GM12878 (cell line): ENCODE data around the gene CEP250. TPM values are rescaled to one million over a fixed set of nuclear protein-coding genes. Genes with fewer than 3 reads are reported as not detected.
"Not testable (repeated sequence)": the region's sequence is repeated elsewhere in the genome, so short reads cannot be mapped to it uniquely, and the experiment has no call there.

Source experiments
- ATAC-seq: fragments of 200-7000 bp; cut with Tn5 transposase; 3 replicates; pipeline ENCODE4 v1.9.1; 2020; ENCODE audit warnings: mild to moderate bottlenecking, moderate library complexity
- BruUV-seq: library from RNA; stranded (reverse); fragments of 400-500 nt; replicated peaks from 2 replicates; lab custom pipeline; 2021; lab: Mats Ljungman, UMichigan
- CTCF ChIA-PET: fragments of 300-600 bp; sonication (Branson Sonifier 250); formaldehyde crosslinking; extraction: SDS; loops from one replicate; lab custom pipeline; 2021; ENCODE audit warnings: inconsistent platforms; lab: Yijun Ruan, JAX
- POLR2A ChIA-PET: fragments of 350-600 bp; formaldehyde crosslinking; extraction: SDS; loops from one replicate; lab custom pipeline; 2021; ENCODE audit warnings: inconsistent platforms; lab: Charles Lee
- RAD21 ChIA-PET: fragments of 300-600 bp; sonication (Branson Sonifier 250); formaldehyde crosslinking; loops from one replicate; lab custom pipeline; 2023; ENCODE audit warnings: antibody characterized with exemption; ENCODE audit not compliant: unreplicated experiment; lab: Charles Lee
- SMC1A ChIA-PET: fragments of 300-600 bp; sonication (Branson Sonifier 250); formaldehyde crosslinking; loops from one replicate; lab custom pipeline; 2023; ENCODE audit not compliant: unreplicated experiment, uncharacterized antibody; lab: Charles Lee
- DNase-seq: peaks from one replicate; pipeline ENCODE4 v3.0.0-alpha.2; 2011; ENCODE audit warnings: low read depth, low spot score
- FAIRE-seq: peaks from 3 replicates; lab custom pipeline; 2011; peaks lifted over from hg19 to GRCh38; lab: Jason Lieb, UNC
- H2AFZ ChIP-seq: 2 replicates; pipeline ENCODE4 v1.6.0; 2011; ENCODE audit warnings: low read depth, low read length, control low read depth; ENCODE audit not compliant: control insufficient read depth
- H3K27ac ChIP-seq: 2 replicates; pipeline ENCODE4 v1.5.1; 2011; ENCODE audit warnings: control low read depth; ENCODE audit not compliant: control insufficient read depth, insufficient read depth
- H3K27me3 ChIP-seq, 2 experiments: replicated peaks in 1 of 2; 2 replicates each; pipeline versions ENCODE4 v1.6.0 to v1.6.1; 2011; ENCODE audit warnings: low read length in 1 of 2; ENCODE audit not compliant: control insufficient read depth in 2 of 2, insufficient read depth in 2 of 2
- H3K36me3 ChIP-seq, 2 experiments: 2 replicates each; pipeline ENCODE4 v1.5.1; 2011; ENCODE audit warnings: low read length in 1 of 2; ENCODE audit not compliant: control insufficient read depth in 2 of 2, insufficient read depth in 2 of 2
- H3K4me1 ChIP-seq: 2 replicates; pipeline ENCODE4 v1.6.1; 2011; ENCODE audit warnings: mild to moderate bottlenecking, low read length, moderate library complexity, mixed read lengths; ENCODE audit not compliant: control insufficient read depth, insufficient read depth
- H3K4me2 ChIP-seq: 2 replicates; pipeline ENCODE4 v1.6.0; 2011; ENCODE audit warnings: control low read depth; ENCODE audit not compliant: control insufficient read depth, insufficient read depth
- H3K4me3 ChIP-seq: fragments of 200-600 bp; sonication (generic); 2 replicates; pipeline ENCODE4 v1.5.1; 2016
- H3K79me2 ChIP-seq: 2 replicates; pipeline ENCODE4 v1.6.0; 2011; ENCODE audit warnings: low read length; ENCODE audit not compliant: control insufficient read depth, insufficient read depth
- H3K9ac ChIP-seq: 2 replicates; pipeline ENCODE4 v1.8.0; 2011; ENCODE audit warnings: low read length, control low read depth, mixed read lengths; ENCODE audit not compliant: control insufficient read depth, insufficient read depth
- H3K9me3 ChIP-seq: replicated peaks from 3 replicates; pipeline ENCODE4 v1.5.1; 2011; ENCODE audit warnings: mild to moderate bottlenecking, low read length; ENCODE audit not compliant: control insufficient read depth, insufficient read depth
- H4K20me1 ChIP-seq: 2 replicates; pipeline ENCODE4 v1.6.0; 2011; ENCODE audit not compliant: control insufficient read depth, insufficient read depth
- BCL3 ChIP-seq: IDR thresholded peaks from 2 replicates; pipeline ENCODE4 v1.6.1; 2011; ENCODE audit warnings: borderline replicate concordance, low read depth, mild to moderate bottlenecking, moderate library complexity, low read length; ENCODE audit not compliant: insufficient read depth, poor library complexity, severe bottlenecking
- MXI1 ChIP-seq: fragments of 150-350 bp; IDR thresholded peaks from 2 replicates; pipeline ENCODE4 v1.6.1; 2011; ENCODE audit warnings: low read depth, mild to moderate bottlenecking, inconsistent platforms, low read length, improper control_type of control experiment
- PRDM15 ChIP-seq: fragments of 450-650 bp; formaldehyde crosslinking; IDR thresholded peaks from 2 replicates; pipeline ENCODE4 v1.4.0; 2020; ENCODE audit warnings: mild to moderate bottlenecking, moderate library complexity
- ZNF592 ChIP-seq: fragments of 450-650 bp; IDR thresholded peaks from 2 replicates; pipeline ENCODE4 v1.6.1; 2017; ENCODE audit warnings: mild to moderate bottlenecking, moderate library complexity
- WGBS: methylation state at CpG from one replicate; pipeline ENCODE4 v1.1.6; 2016; ENCODE audit warnings: low lambda C conversion rate; ENCODE audit not compliant: insufficient replicate concordance, insufficient coverage; ENCODE audit errors: missing lambda C conversion rate; 5-methylcytosine and 5-hydroxymethylcytosine counted together
- in situ Hi-C: fragments of 300-500 bp; cut with MboI; formaldehyde crosslinking; loops from 9 replicates; pipeline ENCODE4 v1.14.3; 2018; ENCODE audit warnings: mixed read lengths
- intact Hi-C: fragments of 100-400 bp; cut with micrococcal nuclease; formaldehyde crosslinking; loops from one replicate; pipeline ENCODE4 v1.14.2; 2022; ENCODE audit not compliant: unreplicated experiment
- polyA plus RNA-seq, 11 experiments: library from polyadenylated mRNA; depleted of rRNA in 4 of 11; unstranded in 6 of 11; stranded (reverse) in 5 of 11; fragments of >200 nt; fragmentation: Nextera tagmentation in 4 of 11; fragmentation: Illumina TruSeq in 1 of 11; extraction: Ambion mirVana in 4 of 11; extraction: Trizol in 1 of 11; gene quantifications; 1 replicate in 1 of 11; 2 replicates in 10 of 11; pipeline versions ENCODE4 v1.2.1 to v1.2.3, GENCODE V29; 2011 to 2016; ENCODE audit warnings: inconsistent platforms in 2 of 11, missing spikeins in 2 of 11, low read depth in 1 of 11
- total RNA-seq, 4 experiments: library from RNA; depleted of rRNA in 3 of 4; stranded (reverse); fragments of >200 nt in 3 of 4; fragmentation: Illumina TruSeq in 1 of 4; extraction: Trizol in 1 of 4; gene quantifications; 2 replicates each; pipeline versions ENCODE4 v1.2.1 to v1.2.3, GENCODE V29; 2013 to 2021

Gene CEP250
- total and polyA plus RNA-seq, 10 of the 15 experiments (the other 5 are each of a cell fraction or from before 2014, with no cell fraction given): 2.4 to 41.6 (median 25.7) TPM

- TF ChIP-seq PRDM15 (CRISPR knock-in tag) (no peak), BCL3 (peak; percentile 59), ZNF592 (no peak), MXI1 (no peak)
Measured at GRCh38 chr20:35544436-35544835, 89.0 kb downstream of the CEP250 start (continued).

GRCh38 chr20:35544941-35545340 is 89.5 kb downstream of the CEP250 start:
- not testable (repeated sequence) for DNase-seq
- WGBS: 91% methylated on average over 7 of the region's 7 CpGs

More at GRCh38 chr20:35544941-35545340, 89.5 kb downstream of the CEP250 start:
- H3K4me1 ChIP-seq: peaks cover 12% of the 10 kb centered on the region
- H3K27me3 ChIP-seq, H2AFZ ChIP-seq, H3K4me2 ChIP-seq, H4K20me1 ChIP-seq, H3K36me3 ChIP-seq, FAIRE-seq, H3K9ac ChIP-seq, H3K9me3 ChIP-seq, RAD21 ChIA-PET, SMC1A ChIA-PET, H3K4me3 ChIP-seq, ATAC-seq, H3K79me2 ChIP-seq, in situ Hi-C loops, BruUV-seq, H3K27ac ChIP-seq: not testable (repeated sequence)
- CTCF ChIA-PET: interaction anchor here (0.6 kb wide), 1 partner anchor 70 kb away, joined by 3 read pairs; no protein-coding TSS in a partner anchor
- intact Hi-C loops: loop anchor here (5.0 kb wide), 1 partner anchor 72 kb away; the partner anchor contains the start of gene SPAG4
- POLR2A ChIA-PET: interaction anchor here (0.6 kb wide), 1 partner anchor 1061 kb away, joined by 3 read pairs; no protein-coding TSS in a partner anchor
